Stimulated activated CD8-positive, alpha-beta memory T cell treated with anti-CD3 and anti-CD28 coated beads, Interleukin-12 subunit alpha, Interleukin-12 subunit beta, amount 100 ng/mL, for 1 hour (primary cell): ENCODE data around the gene PSMD1.
"Not testable (repeated sequence)": the region's sequence is repeated elsewhere in the genome, so short reads cannot be mapped to it uniquely, and the experiment has no call there.

Experiments used
- DNase-seq: peaks from one replicate; pipeline ENCODE4 v3.0.0-alpha.2; 2020; ENCODE audit warnings: low read depth

The PSMD1 gene

DNA sequence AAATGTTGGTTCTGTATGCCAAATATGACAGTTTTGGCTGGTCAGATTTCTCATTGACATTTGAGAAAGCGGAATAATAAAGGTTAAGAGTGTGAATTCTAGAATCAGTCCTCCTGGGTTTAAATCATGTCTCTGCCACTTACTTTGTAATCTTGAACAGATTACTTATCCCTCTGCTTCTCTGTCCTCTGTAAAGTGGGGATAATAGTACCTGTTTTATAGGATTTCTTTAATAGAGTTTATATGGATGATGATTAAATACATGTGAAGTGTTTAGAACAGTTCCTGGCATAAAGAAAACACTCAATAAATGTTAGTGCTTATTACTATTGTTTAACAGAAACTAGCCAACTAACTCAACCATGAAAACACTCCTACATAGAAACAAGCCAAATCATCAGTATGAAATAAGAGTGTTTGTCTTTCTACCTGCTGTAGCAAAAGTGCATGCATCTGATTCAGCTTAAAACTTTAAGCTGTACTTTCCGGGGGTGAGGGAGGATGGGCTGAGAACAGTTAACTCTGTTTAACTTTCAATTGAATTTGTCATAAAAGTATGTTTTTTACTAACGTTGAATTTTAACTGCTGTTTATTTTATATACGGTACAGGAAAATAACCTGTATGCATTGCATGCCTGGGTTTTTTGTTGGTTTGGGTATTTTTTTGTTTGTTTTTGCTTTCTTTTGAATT, 61.4 kb downstream of the PSMD1 start:
- DNase-seq, result no peak

DNA sequence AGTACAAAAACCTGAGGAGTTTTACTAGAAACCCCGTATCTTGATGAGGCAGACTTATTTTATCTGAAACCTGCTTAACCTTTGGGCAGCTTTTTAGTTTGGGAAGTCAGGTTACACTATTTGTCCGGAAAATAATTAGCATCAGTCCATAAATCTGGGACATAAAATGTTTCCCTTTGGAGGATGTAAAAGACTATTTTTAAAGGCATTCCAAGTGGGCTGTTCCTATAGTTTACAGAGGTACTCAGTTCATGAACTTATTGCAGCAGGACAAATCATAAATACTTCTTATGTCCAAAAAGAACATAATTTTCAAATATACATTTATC, 61.9 kb downstream of the PSMD1 start:
- DNase-seq, result no peak

DNA sequence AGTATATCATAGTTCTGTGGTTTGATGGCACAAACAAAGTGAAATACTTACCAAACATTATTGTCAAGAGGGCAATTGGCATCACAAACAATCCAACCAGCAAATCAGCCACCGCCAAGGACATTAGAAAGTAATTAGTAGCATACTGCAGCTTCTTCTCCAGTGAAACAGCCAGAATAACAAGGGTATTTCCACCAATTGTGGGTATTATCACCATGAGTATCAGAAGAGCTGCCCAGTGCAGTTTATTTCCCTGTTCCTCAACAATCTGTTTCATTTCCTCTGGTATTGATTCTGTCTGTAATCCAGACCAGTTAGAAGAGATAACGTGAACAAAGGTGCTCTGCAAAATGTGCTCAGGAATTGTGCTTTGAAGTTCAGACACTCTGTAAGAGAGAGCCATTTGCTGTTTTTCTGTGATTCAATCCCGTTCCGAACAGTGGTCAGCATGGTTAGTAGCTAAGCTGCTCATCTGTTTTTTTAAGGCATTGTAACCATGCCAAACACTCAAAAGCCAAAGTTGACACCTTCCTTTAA, 66.8 kb downstream of the PSMD1 start:
- no peak for DNase-seq

DNA sequence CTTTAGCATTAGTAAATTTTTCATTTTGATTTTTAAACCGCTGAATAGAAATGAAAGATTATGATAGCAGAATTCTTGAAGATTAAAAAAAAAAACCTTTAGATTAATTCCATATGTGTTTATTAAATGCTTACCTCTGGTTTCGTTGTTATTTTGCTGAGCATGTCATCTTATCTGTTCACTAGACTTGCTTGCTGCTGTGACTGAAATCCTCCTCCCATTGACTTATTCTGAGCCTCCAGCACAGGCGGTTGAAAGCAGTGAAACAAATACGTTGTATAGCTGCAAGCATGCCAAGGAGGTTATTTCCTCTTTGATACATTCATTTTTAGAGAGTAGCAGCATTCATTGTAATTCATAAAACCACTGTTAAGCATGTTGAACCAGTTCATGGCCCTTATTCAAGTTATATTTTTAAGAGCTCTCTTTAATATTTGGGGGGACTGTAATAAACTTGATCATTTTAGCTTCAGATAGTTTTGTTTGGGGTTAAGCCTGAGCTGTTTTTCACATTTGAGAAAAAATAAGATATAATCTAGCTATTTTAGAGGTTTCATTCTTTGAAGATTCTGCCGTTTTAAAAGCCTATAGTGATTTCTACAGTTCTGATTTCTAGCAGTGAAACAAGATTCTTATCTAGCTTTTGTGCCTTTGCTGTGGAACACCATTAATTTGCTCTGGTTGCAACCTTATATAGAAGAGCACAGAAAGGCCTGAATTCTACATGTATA, 68.3 kb downstream of the PSMD1 start, which contains the start of gene HTR2B:
Gene HTR2B, minus strand, starts transcription at position 205 of the 731 bp plus-strand sequence. CDS start 1,278 bp downstream, outside the sequence.
- DNase-seq, result no peak

DNA sequence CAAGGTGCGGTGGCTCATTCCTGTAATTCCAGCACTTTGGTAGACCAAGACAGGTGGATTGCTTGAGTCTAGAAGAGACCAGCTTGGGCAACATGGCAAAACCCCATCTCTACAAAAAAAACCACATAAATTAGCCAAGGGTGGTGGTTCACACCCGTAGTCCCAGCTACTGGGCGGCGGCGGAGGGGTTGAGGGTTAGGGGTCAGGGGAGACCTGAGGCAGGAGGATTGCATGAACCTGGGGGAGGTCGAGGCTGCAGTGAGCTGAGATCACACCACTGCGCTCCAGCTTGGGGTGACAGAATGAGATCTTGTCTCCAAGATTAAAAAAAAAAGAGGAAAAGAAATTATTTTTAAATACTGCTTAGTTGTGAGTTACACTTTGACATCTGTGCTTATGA, 69.5 kb downstream of the PSMD1 start:
- no peak for DNase-seq

DNA sequence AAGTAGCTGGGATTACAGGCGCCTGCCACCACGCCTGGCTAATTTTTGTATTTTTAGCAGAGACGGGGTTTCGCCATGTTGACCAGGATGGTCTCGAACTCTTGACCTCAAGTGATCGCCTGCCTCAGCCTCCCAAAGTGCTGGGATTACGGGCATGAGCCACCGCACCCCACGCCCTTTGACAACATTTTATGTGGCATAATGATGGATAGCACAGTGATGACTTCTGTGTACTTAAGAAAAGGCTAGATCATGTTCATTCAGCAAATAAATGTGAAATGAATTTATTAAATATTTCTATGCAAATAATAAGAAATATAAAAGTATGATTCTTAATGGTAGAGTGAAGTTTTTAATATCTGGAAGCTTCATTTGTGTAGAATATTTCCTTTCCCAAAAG, 70.8 kb downstream of the PSMD1 start:
- DNase-seq, result no peak

DNA sequence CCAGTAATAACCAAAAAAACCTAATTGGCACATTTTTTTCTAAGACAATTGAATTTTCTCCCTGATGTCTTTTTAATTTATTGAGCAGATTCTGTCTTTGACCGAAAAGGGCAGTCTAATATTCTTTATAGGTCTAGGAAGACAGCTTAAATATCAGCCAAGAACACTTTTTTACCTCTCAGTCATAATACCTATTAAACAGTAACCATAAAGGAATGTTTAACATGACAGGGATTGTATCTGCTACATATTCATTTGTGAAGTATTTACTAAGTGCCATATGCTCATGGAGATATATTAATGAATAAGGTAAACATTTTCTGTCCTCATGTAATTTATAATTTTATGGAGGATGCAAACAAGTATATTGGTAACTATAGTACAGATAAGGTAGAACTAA, 71.3 kb downstream of the PSMD1 start:
- no peak for DNase-seq

DNA sequence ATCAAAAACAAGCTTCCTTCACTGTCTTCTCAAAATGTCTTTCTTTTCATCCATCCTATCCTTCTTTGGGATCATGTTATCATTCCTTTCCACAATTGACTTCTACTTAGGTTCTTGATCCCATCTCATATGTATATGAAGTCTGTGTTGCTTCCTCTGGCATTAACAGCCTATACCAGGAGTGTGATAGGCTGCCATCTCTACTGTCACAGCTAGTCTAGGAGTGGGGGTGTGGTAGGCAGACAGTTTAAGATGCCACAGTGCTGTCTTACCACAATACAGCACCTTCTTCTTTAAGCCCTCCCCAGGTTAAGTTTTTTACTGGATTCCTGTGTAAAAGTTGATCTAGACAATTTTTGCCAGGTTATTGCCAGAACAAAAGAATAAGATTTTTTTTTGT, 71.9 kb downstream of the PSMD1 start:
- no peak for DNase-seq

DNA sequence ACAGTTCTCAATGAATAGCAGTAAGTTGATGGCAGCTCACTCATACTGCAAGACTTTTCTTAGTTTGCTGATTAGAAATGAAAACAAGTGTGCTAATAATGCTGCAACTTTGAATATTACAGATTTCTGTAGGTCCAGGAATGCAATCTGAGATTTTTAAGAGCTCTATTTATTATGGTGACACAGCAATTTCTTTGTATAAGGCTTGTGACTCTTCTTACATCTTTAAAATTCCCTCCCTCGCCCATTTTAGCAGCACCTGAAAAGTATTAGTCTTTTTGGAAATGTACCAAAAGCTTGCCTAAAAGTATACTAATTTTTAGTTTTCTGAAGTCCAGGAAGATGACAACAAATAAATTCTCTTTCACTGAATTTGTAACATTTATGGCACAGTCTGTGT, 72.5 kb downstream of the PSMD1 start:
- DNase-seq, result no peak

DNA sequence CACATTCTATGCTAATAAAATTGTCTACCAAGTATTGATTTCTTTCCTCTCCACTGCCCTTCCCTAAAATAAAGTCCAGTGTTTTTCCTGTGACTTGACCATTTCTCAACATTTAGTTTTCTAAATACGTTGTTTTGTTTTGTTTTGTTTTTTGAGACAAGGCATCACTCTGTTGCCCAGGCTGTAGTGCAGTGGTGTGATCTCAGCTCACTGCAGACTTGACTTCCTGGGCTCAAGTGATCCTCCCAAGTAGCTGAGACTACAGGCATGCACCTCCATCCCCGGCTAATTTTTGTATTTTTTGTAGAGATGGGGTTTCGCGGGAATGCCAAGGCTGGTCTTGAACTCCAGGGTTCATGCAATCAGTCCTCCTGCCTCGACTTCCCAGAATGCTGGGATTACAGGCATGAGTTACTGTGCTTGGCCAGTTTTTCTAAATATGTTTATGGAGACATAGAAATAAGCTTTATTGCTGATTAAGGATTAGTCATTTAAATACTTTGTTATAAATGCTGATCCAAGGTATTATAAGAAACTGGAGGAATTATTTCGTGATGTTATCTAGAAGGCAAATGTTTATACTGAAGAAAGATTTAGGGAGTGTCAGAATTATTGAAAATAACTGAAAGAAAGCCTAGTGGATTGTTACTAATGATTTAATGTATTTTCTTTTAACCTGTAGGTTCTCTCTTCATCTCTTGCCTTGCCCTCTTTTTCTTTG, 73.8 kb downstream of the PSMD1 start:
- no peak for DNase-seq

DNA sequence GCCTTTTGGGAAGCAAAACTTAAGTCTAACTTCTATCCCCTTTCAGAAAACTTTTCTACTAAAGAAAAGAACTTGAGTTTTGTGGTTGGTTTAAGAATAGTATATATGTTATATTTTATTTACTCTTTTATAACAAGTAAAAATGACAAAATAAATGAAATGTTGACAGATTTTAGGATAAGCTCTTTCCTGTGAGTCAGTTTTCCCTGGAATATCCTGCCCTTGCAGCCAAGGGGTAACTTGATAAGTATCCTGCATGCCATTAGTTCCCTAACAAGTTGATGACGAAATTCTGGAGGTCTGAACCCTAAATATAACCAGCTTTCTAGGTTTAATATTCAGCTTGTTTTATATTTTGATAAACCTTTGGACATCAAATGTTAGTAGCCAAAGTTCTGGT, 75.5 kb downstream of the PSMD1 start:
- DNase-seq, result no peak

DNA sequence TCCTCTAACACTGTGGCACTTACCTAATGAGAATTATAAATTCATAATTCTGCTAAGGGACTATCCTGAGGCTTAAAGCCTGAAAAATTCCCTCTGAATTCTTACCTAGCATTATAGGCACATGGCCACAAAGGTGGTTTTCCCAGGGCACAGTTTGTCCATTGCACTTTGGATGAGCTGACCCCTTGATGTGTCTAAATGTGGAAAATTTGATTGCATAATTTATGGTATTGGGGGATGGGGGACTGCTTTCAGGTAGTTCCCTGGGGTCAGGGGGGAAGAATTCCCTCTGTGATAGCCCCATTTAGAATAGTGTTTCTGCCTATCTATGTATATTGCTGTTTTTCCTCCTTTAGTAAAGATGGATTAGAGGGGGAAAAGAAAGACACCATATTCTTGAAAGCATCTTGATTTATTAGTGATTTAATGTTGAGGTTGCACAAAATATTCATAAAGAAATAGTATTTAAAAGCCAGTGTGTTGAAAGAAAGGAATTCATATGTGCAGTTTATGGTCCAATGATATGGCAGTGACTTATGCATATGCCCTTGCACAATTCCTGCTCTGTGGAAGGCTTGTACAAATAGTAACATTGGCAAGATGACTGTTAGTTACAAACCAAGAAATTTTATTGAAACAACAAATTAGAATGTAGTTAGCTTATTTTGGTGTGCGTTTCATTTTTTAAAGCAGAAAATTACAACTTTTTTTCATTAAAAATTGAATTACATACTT, 76.9 kb downstream of the PSMD1 start:
- no peak for DNase-seq

DNA sequence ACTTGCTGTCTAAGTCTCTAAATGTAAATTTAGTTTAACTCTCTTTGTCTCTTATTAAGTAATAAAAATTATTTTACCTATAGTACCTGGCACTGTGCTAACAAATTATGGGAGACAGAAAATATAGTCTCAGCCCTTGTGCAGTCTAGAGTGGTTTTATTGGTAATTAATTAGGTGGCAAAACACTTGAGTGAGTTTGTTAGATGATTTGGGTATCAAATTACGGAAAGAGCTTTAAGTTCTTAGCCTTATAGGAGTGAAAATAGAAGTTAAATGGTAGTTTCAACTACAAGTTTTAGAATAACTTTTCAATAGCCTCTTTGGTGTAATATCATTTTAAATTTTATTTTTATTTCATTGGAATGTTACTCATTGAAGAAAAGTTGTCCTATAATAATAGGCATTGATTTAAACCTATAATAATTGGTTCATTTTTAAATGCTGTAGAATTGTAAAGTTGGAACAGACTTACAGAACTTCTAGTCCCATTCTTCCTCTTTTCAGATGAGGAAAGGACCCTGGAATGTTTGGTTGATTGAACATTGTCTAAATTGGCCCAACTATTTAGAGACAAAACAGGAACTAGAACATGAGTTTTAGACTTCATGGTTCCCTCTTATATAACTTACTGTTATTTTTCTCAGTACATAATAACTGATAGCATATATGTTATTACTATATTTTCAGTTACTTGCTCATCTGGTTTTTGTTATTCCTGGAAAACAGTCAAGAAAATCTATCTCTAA, 78.4 kb downstream of the PSMD1 start:
- no peak for DNase-seq

DNA sequence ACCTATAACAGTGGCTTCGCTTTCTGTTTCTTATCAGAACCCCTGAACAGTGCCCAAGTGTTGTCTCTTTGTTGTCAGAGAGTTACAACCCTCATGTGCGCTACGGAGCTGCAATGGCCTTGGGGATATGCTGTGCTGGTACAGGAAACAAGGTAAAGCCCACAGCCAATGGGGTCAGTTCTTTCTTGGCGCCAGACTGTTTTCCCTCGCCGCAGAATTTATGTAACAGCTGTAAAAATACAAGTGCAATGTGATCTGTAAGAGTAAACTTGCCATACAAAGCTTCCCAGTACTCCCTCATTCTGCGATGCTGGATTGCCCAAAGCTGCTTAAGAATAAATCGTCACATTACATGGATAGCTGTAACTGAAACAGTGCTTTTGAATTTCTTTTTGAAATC, 82.0 kb downstream of the PSMD1 start:
- no peak for DNase-seq

DNA sequence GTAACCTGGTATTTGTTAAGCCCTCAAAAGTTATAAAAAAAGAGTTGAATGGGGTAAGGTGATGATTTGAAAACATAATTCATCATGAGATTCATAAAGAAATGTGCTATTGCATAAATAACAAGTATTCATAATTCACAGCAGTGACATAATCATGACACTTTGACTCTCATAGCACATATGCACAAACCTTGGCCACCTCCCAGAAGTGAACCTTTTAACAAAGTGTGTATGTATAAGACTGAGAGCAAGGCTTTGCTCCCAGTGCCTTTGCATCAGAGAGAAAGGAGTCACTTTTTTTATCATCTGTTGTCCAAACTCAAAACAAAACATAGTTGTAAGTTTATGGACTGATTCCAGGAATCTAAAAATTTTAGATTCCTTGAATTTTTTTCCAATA, 83.1 kb downstream of the PSMD1 start:
- no peak for DNase-seq

DNA sequence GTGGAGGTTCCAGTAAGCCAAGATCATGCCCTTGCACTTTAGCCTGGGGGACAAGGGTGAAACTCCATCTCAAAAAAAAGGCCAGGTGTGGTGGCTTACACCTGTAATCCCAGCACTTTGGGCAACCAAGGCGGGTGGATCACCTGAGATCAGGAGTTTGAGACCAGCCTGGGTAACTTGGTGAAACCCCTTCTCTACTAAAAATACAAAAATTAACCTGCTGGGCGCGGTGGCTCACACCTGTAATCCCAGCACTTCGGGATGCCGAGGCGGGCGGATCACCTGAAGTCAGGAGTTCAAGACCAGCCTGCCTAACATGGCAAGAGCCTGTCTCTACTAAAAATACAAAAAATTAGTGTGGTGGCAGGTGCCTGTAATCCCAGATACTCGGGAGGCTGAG, 84.1 kb downstream of the PSMD1 start:
- not testable (repeated sequence) for DNase-seq

DNA sequence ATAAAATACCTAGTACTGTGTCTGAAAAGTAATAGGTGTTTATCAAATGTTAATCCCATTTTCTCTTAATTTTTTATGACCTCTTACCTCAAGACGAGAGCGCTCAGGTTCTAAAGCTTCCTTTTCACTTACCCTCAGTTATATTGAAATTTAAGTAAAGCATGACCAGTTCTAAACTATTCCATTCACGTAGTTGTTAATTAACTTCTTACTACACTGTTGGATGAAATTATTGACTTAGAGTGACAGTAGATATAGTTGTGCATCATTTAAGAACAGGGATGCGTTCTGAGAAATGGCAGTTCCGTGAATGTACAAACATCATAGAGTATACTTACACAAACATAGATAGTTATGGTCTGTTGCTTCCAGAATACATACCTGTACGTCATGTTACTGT, 88.2 kb downstream of the PSMD1 start:
- DNase-seq, result no peak

DNA sequence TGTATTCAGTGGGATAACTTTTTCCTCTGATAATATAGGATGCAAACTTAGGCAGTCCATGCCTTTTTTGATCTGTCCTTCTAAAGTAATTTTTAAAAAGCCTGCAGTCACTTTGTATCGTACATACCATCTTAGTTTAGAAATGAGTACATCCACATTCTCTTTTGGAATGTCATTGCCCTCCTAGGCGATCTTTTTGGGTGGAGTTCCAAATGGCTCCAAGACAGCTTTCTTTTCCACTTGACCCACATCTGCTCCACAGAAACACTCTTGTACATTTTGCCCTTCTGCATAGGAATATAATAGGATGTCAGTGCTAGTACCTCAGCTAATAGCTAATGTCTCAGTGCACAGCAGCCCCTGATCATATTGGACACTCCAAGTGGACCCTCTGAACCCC, 90.0 kb downstream of the PSMD1 start:
- no peak for DNase-seq

DNA sequence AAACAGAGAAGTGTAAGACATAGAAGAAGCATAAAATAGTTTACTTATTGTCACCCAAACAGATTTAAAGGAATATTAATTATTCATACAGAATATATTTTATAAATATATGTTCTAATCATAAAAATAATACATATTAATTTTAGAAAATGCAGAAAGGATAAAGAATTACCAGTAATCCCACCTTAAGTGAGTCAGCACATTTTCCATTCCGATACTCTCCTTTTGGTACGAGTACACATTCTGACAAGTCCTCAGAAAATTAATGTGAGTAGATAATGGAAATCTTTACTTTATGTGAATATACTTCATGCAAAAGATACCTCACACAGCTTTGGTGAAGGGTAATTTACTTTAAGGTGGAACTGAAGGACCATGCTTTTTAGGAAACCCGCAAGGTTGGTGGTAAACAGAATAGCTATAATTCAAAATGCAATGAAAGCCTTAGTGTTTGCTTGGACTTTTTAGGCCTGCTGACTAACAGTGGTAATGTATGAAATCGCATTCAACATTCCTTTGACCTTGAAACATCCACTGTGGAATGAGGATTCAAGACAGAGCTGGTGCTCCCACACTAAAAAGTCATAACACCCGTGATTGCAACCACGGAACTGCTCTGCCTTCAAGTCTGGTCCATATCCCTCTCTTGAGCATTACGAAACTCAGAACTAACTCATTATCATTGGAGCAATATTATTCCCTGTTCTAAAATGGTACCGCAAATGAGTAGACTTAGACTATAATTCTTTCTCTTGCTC, 96.3 kb downstream of the PSMD1 start:
- no peak for DNase-seq

DNA sequence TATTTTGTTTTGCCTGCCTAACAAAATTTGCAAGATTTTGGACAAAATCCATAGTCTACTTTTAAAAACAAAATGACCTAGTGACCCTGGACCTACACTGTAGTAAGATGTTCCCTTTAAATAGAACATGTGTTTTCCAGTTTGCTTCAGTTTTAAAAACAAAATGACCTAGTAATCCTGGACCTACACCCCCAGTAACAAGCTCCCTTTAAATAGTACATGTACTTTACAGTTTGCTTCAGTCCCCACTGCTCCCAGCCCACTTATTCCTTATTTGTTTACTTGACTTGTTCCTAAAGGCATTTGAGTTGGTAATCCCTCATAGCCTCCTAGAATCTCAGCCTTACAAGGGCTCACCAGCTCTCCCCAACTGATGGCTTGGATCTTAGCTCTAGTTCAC, 102.6 kb downstream of the PSMD1 start:
- DNase-seq, result no peak

DNA sequence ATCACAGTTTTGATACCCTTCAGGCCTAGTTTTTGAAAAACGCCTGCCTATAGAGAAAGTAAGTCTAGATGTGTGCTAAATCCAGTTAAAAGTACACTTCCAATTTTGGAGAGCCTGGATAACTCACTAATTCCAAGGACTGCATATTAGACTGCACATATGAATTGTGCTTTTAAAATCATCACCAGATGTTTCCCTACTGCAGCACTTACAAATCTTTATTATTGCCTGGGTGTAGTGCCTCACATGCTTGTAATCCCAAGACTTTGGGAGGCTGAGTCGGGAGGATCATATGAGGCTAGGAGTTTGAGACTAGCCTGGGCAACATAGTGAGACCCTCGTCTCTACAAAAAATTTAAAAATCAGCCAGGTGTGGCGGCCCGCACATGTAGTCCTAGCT, 104.0 kb downstream of the PSMD1 start:
- DNase-seq, result no peak
